HG02571 (cell line): Measurements from ENCODE around the gene PRM1.

Experiments
- ATAC-seq: cut with Tn5 transposase; IDR thresholded peaks from one replicate; pipeline ENCODE4 v1.9.1; 2021; ENCODE audit warnings: mild to moderate bottlenecking, moderate library complexity; ENCODE audit not compliant: unreplicated experiment

The PRM1 gene

DNA sequence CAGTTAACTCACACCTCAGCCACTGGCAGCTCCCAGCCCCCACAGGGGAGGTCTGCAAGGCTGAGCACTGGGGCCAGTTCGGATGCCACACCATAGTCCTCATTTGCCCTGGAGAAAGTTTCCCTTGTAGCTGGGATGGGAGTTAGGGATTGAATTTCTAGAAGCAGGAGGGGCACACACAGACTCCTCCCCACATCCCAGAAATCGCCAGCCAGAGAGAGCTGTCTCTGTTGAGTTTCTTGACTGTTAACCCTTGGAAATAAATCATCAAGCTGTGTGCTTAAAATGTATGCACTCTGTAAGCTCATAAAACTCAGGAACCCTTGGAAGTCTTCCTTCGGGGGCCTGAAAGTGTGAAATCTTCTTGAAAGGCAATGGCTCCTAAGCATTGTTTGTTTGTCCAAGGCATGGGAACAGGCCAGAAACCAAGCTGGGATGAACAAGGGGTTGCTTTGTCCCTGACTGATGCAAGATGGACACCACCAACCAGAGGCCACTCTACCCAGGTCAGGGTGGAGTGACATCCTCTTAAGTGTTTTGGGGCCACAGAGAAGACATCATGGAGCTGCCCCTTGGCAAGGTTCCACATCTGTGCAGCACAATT lies 7.3 kb downstream of the PRM1 start:
- ATAC-seq: no peak

DNA sequence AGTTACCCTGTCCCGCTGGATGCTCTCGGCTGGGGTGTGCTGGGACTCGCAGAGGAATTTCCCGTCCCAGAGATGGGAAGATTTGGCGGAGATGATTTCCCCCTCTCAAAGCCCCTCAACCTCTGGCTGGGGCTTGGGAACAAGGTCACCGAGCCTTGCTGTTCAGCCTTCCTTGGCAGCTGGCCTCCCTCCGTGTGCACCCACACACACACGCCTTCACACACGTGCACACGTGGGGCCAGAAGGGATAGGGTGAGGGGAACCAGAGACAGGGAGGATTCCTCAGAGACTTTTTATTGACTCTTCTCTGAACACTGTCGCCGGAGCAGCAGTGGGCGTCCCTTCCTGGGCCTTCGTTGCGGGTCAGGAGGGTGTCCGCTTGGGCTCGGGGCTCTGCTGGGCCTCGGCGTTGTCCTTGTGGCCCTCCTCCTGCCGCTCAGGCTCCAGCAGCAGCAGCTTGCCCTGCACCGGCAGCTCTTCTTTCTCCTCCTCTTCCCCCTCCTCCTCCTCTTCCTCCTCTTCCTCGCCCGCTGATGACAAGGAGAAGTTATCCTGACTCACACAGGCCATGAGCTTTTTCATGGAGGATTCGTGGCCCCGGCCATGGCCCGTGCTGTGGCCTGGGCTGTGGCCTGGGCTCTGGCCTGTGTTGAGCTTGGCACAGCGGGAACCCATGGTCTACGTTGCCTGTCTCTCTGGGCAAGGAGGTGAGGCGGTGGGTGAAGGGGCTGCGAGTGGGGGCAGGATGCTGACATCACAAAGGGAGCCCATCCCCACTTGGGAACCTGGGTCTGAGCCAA lies 8.0 kb downstream of the PRM1 start, which contains the start of gene PRM3:
Gene PRM3, minus strand, starts transcription at position 709 of the 800 bp plus-strand sequence. Its CDS starts 34 bp downstream, at position 675.
- ATAC-seq: no peak

DNA sequence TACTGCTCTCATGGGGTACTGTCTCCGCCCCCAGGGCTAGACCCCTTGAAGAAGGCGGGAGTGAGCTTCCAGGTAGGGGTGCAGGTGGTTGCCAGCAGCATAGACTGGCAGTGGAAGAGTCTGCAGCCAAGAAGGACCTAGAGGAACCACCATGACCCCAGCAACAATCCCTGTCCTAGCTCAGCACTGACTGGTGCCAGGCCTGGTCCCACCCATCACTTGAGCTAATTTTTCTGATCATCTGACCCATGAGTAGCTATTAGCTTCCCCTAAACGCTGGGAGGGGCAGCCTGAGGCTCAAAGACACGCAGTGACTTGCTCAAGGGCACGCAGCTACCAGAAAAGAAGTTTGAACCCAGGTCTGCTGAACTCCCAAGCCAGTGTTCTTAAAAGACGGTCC lies 8.6 kb downstream of the PRM1 start:
- no peak for ATAC-seq

DNA sequence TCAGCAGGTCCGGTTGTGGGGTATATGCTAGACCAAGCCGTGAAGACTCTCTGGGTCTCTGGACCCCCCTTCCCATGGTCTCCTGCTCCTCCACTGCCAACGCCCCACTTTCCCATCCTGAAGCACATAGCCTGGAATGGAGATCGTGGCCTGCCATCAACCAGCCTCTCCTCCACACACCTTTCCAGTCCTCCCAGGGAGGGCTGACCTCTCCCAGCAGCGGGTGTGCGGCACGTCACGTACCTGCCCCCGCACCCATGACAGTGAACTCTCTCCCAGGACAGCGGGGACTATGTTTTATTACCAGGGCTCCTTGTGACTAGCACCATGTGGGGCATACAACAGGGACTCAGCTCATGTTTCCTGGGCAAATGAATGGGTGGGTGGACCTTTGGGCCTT lies 9.5 kb downstream of the PRM1 start:
- ATAC-seq: no peak

DNA sequence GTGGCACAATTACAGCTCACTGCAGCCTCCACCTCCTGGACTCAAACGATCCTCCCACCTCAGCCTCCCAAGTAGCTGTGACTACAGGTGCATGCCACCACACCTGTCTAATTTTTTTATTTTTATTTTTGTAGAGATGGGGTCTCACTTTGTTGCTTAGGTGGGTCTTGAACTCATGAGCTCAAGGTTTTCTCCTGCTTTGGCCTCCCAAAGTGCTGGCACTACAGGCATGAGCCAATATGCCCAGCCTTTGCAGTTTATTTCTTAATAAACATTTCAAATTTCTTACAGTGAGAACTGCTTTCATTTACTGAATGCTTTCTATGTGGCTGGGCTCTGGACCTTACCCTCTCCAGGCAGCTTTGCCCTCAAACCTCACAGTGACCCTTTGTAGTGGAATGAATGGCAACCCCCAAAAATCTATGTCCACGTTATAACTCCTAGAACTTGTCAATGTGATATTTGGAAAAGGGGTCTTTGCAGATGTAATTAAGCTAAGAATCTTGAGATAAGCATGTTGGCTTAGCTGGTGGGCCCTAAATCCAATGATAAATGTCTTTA lies 10.4 kb downstream of the PRM1 start:
- ATAC-seq: no peak

DNA sequence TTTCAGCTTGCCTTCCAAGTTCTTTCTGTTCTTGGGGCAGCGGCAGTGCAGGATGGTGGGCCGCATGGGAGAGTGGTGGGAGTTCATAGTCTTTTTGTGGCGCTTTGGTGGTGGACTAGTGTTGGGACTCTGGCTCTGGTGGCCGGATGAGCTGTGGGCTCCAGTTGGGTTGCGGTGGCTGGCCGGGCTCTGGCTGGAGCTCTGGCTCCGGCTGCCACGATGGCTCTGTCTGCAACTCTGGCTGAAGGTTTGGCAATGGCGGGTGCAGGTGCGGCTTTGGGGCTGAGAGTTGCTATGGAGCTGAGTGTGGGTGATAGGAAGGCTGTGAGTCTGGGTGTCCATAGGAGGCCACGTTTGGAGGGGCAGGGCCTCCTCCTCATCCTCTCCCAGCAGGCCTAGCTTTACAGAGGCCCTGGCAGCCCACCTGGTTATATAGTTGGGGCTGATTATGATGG lies 12.2 kb downstream of the PRM1 start, which contains the start of gene TNP2:
Gene TNP2, minus strand, starts transcription at position 405 of the 455 bp plus-strand sequence. Its CDS starts 63 bp downstream, at position 342.
- no peak for ATAC-seq

DNA sequence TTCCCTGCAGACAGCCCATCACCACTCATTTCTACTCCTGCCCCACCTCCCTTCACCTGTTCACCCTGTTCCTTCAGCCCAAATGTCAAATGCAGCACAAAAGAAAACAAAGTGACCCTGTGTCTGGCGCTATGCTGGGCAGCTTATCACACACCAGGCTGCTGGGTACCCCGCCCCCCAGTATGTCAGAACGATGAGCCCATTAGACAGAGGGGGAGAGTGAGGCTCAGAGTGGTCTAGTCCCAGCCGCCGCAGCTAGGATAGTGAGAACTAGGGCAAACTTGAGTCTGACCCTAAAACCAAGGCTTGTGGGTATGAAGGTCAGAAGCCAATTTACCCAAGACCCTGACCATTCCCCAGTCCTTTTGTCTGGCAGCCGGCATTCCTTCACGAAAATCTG lies 16.0 kb downstream of the PRM1 start:
- no peak for ATAC-seq

DNA sequence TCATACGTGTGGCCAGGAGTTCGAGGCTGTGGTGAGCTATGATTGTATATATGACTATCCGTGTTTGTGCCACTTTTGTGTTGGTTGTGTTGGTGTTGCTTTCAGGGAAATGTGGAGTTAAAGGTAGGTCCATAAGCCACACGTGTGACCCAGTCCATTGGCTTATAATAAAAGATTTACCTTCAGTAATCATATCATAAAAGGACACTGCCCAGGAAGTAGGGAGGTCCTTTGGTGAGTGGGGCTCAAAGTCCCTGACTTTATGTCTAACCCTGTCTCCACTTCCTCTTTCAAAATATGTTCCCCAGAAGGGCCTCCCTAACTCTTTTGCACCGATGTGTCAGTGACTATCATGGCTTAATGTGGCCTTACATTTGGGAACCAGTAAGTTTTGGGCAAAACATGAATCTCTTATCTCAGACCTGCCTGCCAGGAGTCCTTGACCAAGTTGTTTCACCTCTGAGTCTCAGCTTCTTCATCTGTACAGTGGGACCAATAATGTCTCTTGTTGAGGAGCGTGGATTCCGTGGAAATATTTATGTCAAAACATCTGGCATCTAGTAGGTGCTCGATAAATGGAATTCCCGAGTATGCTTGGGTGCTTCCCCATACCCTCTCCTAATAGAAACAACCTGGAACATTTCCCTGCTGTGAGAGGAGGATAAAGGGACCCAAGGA lies 16.8 kb downstream of the PRM1 start:
- no peak for ATAC-seq

DNA sequence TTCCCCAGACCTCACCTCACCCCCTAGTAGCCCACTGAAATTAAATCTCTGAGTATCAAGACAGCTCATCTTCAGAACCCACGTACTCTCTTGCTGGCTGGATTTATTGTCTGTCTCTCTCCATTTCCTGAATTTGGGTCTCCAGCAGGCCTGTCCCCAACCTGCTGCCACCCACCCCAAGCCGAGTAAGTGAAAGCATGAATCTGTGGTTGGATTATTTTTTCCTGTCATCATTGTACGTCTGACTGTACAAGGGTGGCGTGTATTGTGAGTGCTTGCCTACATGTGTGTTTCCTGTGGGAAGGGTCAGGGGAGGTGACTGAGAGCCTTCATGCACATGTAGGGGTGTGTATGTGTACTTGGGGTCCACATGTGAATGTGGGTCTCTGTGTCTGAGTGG lies 17.4 kb downstream of the PRM1 start:
- ATAC-seq: no peak

DNA sequence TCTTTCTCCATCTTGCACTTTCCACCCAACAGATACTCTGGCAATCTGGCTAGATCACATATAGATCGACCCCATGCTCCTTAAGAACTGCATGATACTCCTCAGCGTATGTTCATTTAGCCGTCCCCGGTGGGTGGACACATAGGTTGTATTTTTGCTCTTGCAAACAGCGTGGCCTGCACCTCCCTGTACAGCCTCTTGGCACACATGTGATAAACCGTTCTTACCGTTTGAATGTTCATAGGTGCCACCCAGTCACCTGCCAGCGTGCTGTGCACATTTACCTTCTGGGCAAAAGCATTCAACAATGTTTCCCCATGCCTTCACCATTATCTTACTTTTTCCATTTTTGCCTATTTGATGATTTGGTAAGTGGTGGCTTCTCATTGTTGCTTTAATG lies 18.2 kb downstream of the PRM1 start:
- no peak for ATAC-seq

DNA sequence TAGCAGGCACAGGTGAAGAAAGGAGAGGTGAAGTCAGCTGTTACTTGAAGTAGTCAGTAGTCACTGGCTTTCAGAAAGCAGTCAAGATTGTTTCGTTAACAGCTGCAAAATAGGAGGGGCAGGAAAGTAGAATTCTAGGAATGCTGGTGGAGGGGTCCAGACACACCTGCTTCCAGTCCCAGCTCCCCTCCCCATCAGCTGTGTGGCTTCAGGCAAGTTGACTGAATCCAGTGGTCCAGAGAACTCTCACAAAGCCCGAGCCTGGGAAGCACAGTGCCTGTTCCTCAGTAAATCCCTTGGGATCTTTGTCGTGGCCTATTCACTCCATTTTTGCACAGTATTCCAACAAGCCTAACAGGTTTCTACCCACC lies 20.5 kb downstream of the PRM1 start:
- ATAC-seq: no peak

DNA sequence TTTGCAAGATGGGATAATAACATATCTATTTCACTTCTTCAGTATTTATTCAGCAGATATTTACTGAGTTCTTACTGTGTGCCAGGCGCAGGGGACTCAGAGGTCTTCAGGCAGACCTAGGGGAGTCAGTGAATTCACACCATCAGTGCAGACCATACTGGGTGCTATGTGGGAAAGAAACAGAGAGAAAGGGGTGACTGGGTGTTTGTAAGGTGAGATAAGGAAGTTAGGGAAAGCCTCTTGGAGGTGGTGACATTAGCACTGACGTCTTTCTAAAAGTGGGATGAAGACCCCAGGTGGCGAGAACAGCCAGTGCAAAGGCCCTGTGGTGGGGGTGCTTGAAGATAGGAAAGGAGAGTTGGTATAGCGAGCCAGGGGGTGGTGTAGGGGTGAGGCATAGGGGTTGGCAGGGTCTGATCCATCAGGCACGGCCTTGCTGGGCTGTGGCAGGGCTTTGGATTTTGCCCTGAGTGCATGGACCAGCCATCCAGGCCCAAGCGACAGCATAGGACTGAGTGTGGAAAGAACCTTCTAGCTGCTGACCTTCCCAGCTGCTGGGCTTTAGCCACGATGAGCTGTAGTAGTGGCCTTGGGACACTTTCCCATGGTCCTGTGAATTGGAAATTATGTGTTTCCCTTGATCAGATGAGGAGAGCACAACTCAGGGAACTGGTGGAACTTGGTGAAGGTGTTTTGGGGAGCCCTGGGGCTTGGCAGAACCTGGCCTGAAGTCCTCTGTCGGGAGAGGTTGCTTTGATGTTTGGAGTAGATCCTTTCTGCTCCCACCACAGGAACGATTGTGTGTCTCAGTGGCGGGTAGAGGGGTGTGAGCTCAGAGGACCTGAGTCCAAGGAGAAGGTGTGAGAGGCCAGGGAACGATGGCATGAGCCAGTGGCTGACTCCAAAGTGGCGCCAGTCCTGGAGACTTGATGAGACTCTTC lies 21.2 kb downstream of the PRM1 start:
- ATAC-seq: no peak

DNA sequence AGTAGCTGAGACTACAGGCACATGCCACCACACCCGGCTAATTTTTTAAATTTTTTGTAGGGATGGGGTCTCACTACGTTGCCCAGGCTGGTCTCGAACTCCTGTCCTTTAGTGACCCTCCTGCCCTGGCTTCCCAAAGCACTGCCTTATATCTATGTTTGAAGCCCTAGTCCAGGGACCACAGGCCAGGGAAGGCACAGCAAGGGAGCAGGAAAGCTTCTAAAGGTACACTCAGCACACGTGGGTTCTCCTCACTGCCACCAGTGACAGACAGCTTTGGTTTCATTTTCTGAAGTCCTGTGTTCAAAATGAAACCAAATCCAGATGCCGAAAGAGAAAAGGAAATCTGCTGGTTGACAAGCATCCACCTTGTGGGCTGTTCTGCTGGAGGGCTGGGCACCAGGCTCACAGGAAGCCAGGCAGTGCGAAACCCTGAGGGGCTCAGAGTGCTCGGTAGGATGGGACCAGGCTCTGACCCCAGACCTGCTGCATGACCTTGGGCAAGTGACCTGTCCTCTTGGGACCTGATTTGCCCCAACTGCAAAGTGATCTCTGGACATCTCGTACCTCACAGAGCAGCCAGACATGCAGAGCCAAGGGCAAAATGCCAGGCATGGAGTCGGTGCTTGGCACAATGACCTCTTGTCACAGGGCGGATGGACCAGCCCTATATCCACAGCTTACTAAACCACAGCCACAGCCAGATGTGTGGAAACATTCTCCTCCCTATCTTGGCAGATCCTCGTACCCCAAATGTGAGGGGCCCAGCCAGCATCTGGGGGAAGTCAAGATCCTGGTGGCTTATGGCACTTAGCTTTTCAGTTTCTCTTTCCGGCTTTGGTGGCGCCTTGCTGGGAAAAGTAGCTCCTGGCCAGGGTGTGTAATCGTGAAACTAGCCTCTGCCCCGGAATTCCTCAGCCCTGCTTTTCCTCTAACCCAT lies 22.3 kb downstream of the PRM1 start:
- ATAC-seq: no peak

DNA sequence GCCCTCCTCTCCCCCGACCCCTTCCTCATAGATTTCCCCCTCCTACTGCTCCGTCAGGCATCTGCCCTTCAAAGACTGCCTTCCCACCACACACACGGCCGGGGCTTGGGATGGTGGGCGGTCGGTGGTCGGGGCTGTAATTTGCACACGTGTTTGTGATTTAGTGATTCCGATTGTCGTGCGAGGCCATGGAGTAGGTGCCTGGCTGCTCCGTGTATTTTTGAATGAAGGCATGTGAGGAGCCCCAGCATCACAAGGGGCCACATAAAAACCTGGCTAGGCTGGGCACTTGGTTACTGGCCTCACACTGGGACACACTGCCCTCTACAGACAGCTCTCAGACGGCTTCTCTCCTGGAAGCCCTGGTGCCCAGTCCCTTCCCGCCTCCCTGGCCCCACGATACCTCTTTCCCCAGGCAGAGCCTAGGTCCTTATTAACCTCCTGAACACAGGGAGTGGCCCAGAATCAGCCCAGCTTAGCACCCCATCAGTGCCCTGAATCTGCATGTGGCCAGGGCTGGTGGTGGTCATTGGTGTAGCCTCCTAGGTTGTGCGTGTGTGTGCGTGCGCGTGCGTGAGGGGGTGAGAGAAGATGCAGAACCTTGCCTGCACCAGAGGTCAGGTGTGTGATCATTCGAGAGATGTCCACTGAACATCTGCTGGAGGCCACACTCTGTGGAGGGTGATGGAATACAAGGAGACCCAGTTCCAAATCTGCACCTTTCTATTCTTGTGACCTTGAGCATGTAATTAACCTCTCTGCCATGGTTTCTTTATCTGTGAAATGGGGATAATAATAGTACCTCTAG lies 23.8 kb downstream of the PRM1 start:
- no peak for ATAC-seq

DNA sequence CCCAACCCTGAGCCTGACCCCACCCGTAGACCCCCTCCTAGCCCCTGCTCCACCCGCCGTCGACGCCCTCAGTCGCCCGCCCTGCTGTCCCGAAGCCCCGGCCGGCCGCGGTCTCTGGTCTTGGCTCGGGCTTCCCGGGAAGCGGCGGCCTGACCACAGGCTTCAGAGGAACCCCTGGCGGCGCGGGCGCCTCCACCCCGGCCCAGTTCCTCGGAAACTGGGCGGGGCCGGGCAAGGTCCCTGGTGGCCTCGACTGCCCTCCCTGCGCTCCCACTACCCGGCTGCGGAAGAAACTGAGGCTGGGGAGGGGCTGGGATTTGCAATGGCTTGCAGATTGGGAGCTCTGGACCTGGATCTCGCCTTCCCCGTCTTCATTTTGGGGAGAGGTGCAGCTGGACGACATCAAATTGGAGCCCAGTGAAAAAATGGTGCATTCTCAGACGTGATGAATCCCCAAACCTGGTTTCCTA lies 24.4 kb downstream of the PRM1 start:
- ATAC-seq: no peak

DNA sequence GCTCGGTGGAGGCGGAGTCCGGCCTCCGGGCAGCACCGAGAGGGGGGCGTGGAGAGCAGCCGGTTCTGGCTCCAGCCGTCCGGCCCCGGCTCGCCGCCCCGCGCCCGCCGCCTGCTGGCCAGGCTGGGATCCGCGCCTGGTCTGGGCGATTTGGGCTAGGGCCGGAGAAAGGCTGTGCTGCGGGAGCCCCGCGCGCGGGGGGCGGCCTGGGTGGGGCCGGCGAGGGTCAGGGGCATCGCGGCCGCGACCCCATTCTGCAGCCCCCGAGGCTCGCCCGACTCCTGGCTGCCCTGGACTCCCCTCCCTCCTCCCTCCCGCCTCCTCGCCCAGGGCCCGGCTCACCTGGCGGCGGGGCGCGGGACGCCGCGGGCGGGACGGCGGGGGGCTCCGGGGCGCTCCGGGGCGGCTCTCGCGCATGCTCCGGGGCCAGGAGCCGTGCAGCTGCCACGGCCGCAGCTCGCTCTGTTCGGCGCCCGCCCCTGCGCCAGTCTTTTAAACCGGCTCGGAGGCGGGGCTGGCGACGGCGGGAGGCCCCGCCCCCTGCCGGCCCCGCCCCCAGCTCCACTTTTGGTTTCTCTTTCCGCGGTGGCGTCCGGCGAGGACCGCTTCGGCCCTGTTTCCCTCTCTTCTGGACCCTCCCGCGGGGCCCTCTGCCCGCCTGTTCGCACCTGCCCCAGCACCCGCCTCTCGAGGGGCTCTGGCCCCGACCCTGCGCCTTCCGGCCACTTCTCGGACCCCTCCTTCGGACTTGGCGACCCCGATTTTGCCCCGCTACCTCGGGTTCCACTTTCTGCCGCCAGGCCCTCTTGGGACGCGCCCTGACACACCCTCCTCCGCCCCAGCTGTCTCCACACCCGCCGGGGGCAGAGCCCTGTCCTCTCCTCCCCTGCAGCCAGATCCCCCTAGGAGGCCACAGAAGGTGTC lies 25.1 kb downstream of the PRM1 start, which contains the start of gene SOCS1:
Gene SOCS1, minus strand, starts transcription at position 468 of the 924 bp plus-strand sequence. CDS start 726 bp downstream, outside the sequence.
- peak; percentile 48 for ATAC-seq
